ENCODE measurements around the gene GARIN1A. TPM values are rescaled to one million over a fixed set of nuclear protein-coding genes. Genes with fewer than 3 reads are reported as not detected.

GARIN1A gene
- total RNA-seq, 2 experiments from 2014 or later: not detected

GRCh38 chr7:128705891-128706333 lies 33.8 kb downstream of the GARIN1A start:
- DNase-seq: no peak
- peaks cover 3% of the 10 kb centered on the region for H3K27me3 Mint-ChIP-seq (ENCODE audit: low read depth)
- no peak overlapping the region for H3K4me3 Mint-ChIP-seq
- no peaks in the 10 kb centered on the region for H3K9me3 Mint-ChIP-seq
- intact Hi-C loops (cut with micrococcal nuclease): no loop called here
- CTCF ChIA-PET: no interaction called here
- H3K27ac Mint-ChIP-seq: no peak overlapping the region
- no peaks in the 10 kb centered on the region for H3K36me3 Mint-ChIP-seq (ENCODE audit: low read depth)
- H3K4me1 Mint-ChIP-seq (ENCODE audit: low read depth): peaks cover 9% of the 10 kb centered on the region

- Mint-ChIP-seq H3K27me3 (ENCODE audit: low read depth) (no peaks in the 10 kb centered on the region), H3K9me3 (no peaks in the 10 kb centered on the region), H3K27ac (no peak overlapping the region), H3K36me3 (ENCODE audit: low read depth) (no peaks in the 10 kb centered on the region), H3K4me3 (no peak overlapping the region), H3K4me1 (ENCODE audit: low read depth) (peaks cover 9% of the 10 kb centered on the region)
- intact Hi-C loops (cut with micrococcal nuclease): no loop called here
- CTCF ChIA-PET: interaction anchor here (0.7 to 1.5 kb wide), 5 partner anchors 35 to 283 kb away, joined by 3 to 7 read pairs (median 3); partner anchors contain the start of gene GARIN1A
- DNase-seq: no peak
These were observed 35.7 kb downstream of the GARIN1A start for GRCh38 chr7:128707752-128708151.

- H3K4me1 Mint-ChIP-seq (ENCODE audit: low read depth): peaks cover 9% of the 10 kb centered on the region
- no peaks in the 10 kb centered on the region for H3K36me3 Mint-ChIP-seq (ENCODE audit: low read depth)
- no peaks in the 10 kb centered on the region for H3K9me3 Mint-ChIP-seq
- H3K4me3 Mint-ChIP-seq: no peak overlapping the region
- H3K27ac Mint-ChIP-seq: no peak overlapping the region
- H3K27me3 Mint-ChIP-seq (ENCODE audit: low read depth): no peaks in the 10 kb centered on the region
- DNase-seq: no peak
- CTCF ChIA-PET: interaction anchor here (0.7 to 1.5 kb wide), 5 partner anchors 36 to 283 kb away, joined by 3 to 7 read pairs (median 3); partner anchors contain the start of gene GARIN1A
- intact Hi-C loops (cut with micrococcal nuclease): no loop called here
These were observed 36.1 kb downstream of the GARIN1A start for GRCh38 chr7:128708235-128708634.

GRCh38 chr7:128708824-128709223 lies 36.7 kb downstream of the GARIN1A start:
- H3K4me3 Mint-ChIP-seq: no peak overlapping the region
- H3K36me3 Mint-ChIP-seq (ENCODE audit: low read depth): no peaks in the 10 kb centered on the region
- no peak overlapping the region for H3K27ac Mint-ChIP-seq
- intact Hi-C loops (cut with micrococcal nuclease): no loop called here
- H3K9me3 Mint-ChIP-seq: no peaks in the 10 kb centered on the region
- DNase-seq: no peak
- peaks cover 2% of the 10 kb centered on the region for H3K27me3 Mint-ChIP-seq (ENCODE audit: low read depth)
- CTCF ChIA-PET: interaction anchor here (0.9 to 1.5 kb wide), 2 partner anchors 42 to 100 kb away, joined by 3 to 7 read pairs; no protein-coding TSS in a partner anchor
- peaks cover 6% of the 10 kb centered on the region for H3K4me1 Mint-ChIP-seq (ENCODE audit: low read depth)

- CTCF ChIA-PET: no interaction called here
These were observed 38.4 kb downstream of the GARIN1A start for GRCh38 chr7:128710481-128710880.

GRCh38 chr7:128713794-128714193 lies 41.7 kb downstream of the GARIN1A start:
- H3K27ac Mint-ChIP-seq: no peak overlapping the region
- DNase-seq: no peak
- CTCF ChIA-PET: no interaction called here
- intact Hi-C loops (cut with micrococcal nuclease): no loop called here
- H3K4me1 Mint-ChIP-seq (ENCODE audit: low read depth): no peaks in the 10 kb centered on the region
- H3K9me3 Mint-ChIP-seq: no peaks in the 10 kb centered on the region
- no peaks in the 10 kb centered on the region for H3K36me3 Mint-ChIP-seq (ENCODE audit: low read depth)
- H3K27me3 Mint-ChIP-seq (ENCODE audit: low read depth): peaks cover 3% of the 10 kb centered on the region
- H3K4me3 Mint-ChIP-seq: no peak overlapping the region

More at GRCh38 chr7:128710481-128710880, 38.4 kb downstream of the GARIN1A start:
- peaks cover 5% of the 10 kb centered on the region for H3K4me1 Mint-ChIP-seq (ENCODE audit: low read depth)
- no peak overlapping the region for H3K27ac Mint-ChIP-seq
- intact Hi-C loops (cut with micrococcal nuclease): no loop called here
- peaks cover 3% of the 10 kb centered on the region for H3K27me3 Mint-ChIP-seq (ENCODE audit: low read depth)
- H3K9me3 Mint-ChIP-seq: no peaks in the 10 kb centered on the region
- no peak for DNase-seq
- no peak overlapping the region for H3K4me3 Mint-ChIP-seq
- no peaks in the 10 kb centered on the region for H3K36me3 Mint-ChIP-seq (ENCODE audit: low read depth)

GRCh38 chr7:128714701-128715495 lies 42.8 kb downstream of the GARIN1A start:
- Mint-ChIP-seq H3K4me3 (no peak overlapping the region), H3K36me3 (ENCODE audit: low read depth) (no peaks in the 10 kb centered on the region), H3K4me1 (ENCODE audit: low read depth) (no peaks in the 10 kb centered on the region), H3K9me3 (no peaks in the 10 kb centered on the region), H3K27me3 (ENCODE audit: low read depth) (peaks cover 3% of the 10 kb centered on the region), H3K27ac (no peak overlapping the region)
- intact Hi-C loops (cut with micrococcal nuclease): no loop called here
- DNase-seq: no peak
- CTCF ChIA-PET: interaction anchor here (0.6 kb wide), 1 partner anchor 181 kb away, joined by 3 read pairs; no protein-coding TSS in a partner anchor

GRCh38 chr7:128718967-128719642 lies 47.0 kb downstream of the GARIN1A start:
- no peaks in the 10 kb centered on the region for H3K9me3 Mint-ChIP-seq
- H3K4me3 Mint-ChIP-seq: no peak overlapping the region
- CTCF ChIA-PET: interaction anchor here (0.6 kb wide), 1 partner anchor 373 kb away, joined by 3 read pairs; no protein-coding TSS in a partner anchor
- no peak for DNase-seq
- no peaks in the 10 kb centered on the region for H3K27me3 Mint-ChIP-seq (ENCODE audit: low read depth)
- intact Hi-C loops (cut with micrococcal nuclease): no loop called here
- H3K27ac Mint-ChIP-seq: no peak overlapping the region
- no peaks in the 10 kb centered on the region for H3K4me1 Mint-ChIP-seq (ENCODE audit: low read depth)
- H3K36me3 Mint-ChIP-seq (ENCODE audit: low read depth): no peaks in the 10 kb centered on the region

- intact Hi-C loops (cut with micrococcal nuclease): no loop called here
These were observed 49.3 kb downstream of the GARIN1A start for GRCh38 chr7:128721376-128721775.

More at GRCh38 chr7:128721376-128721775, 49.3 kb downstream of the GARIN1A start:
- CTCF ChIA-PET: no interaction called here
- H3K27me3 Mint-ChIP-seq (ENCODE audit: low read depth): no peaks in the 10 kb centered on the region
- no peaks in the 10 kb centered on the region for H3K9me3 Mint-ChIP-seq
- no peak overlapping the region for H3K4me3 Mint-ChIP-seq
- H3K4me1 Mint-ChIP-seq (ENCODE audit: low read depth): no peaks in the 10 kb centered on the region
- H3K36me3 Mint-ChIP-seq (ENCODE audit: low read depth): no peaks in the 10 kb centered on the region
- H3K27ac Mint-ChIP-seq: no peak overlapping the region
- no peak for DNase-seq

Other genes starting within 250 kb of the GARIN1A start
- gene HILPDA, start 216.4 kb upstream of the GARIN1A start, total RNA-seq: 10 to 100 TPM; 12.4 to 13.6 TPM
- gene METTL2B, start 195.5 kb upstream of the GARIN1A start, total RNA-seq: 10 to 100 TPM; 35.9 to 36.2 TPM
- 10 to 100 TPM; 33.0 to 35.4 TPM for gene CALU, start 67.1 kb downstream of the GARIN1A start, total RNA-seq
- not detected for gene OPN1SW, start 103.5 kb downstream of the GARIN1A start, total RNA-seq
- 1 to 10 TPM; 4.2 to 5.9 TPM for gene CCDC136, start 119.7 kb downstream of the GARIN1A start, total RNA-seq
- gene FLNC, start 158.1 kb downstream of the GARIN1A start, total RNA-seq: under 1 TPM; 0.02 to 0.05 TPM
- 100 to 1,000 TPM; 129 to 142 TPM for gene ATP6V1F, start 190.6 kb downstream of the GARIN1A start, total RNA-seq
- not detected for gene KCP, start 238.4 kb downstream of the GARIN1A start, total RNA-seq

All from activated naive CD4-positive, alpha-beta T cell treated with anti-CD3 and anti-CD28 coated beads for 36 hours (primary cell).